GM10266 (cell line): ENCODE results near the gene CDH23.

Experiments used
- DNase-seq: peaks from one replicate; pipeline ENCODE4 v3.0.0; 2012; ENCODE audit errors: extremely low spot score
- CTCF ChIP-seq: IDR thresholded peaks from 2 replicates; pipeline ENCODE4 v1.5.1; 2012; ENCODE audit warnings: mild to moderate bottlenecking, low read depth; ENCODE audit not compliant: control insufficient read depth, insufficient read depth; ENCODE audit errors: missing control alignments

Gene CDH23

GRCh38 chr10:71801361-71801760, 404.6 kb downstream of the CDH23 start:
- TF ChIP-seq CTCF = no peak
- DNase-seq = peak; percentile 78

- TF ChIP-seq CTCF = no peak
- DNase-seq = no peak
These were observed 405.5 kb downstream of the CDH23 start for GRCh38 chr10:71802235-71802634.

- TF ChIP-seq CTCF = no peak
- no peak for DNase-seq
These were observed 406.2 kb downstream of the CDH23 start for GRCh38 chr10:71802715-71803488.

- no peak for DNase-seq
- TF ChIP-seq CTCF = no peak
These were observed 407.4 kb downstream of the CDH23 start for GRCh38 chr10:71804077-71804476.

GRCh38 chr10:71805776-71806703, 409.3 kb downstream of the CDH23 start:
- no peak for DNase-seq
- TF ChIP-seq CTCF = no peak

GRCh38 chr10:71806704-71807556, 410.2 kb downstream of the CDH23 start:
- no peak for DNase-seq
- no peak for TF ChIP-seq CTCF
